Measurements from ENCODE around the gene KPNA2. TPM values are rescaled to one million over a fixed set of nuclear protein-coding genes. Genes with fewer than 3 reads are reported as not detected.
"Not testable (repeated sequence)": the region's sequence is repeated elsewhere in the genome, so short reads cannot be mapped to it uniquely, and the experiment has no call there.

KPNA2 gene
- 10 to 100 TPM; 24.2 to 59.9 (median 30.2) TPM for polyA plus RNA-seq (ENCODE audit: low read depth in 6 of 6)

DNA sequence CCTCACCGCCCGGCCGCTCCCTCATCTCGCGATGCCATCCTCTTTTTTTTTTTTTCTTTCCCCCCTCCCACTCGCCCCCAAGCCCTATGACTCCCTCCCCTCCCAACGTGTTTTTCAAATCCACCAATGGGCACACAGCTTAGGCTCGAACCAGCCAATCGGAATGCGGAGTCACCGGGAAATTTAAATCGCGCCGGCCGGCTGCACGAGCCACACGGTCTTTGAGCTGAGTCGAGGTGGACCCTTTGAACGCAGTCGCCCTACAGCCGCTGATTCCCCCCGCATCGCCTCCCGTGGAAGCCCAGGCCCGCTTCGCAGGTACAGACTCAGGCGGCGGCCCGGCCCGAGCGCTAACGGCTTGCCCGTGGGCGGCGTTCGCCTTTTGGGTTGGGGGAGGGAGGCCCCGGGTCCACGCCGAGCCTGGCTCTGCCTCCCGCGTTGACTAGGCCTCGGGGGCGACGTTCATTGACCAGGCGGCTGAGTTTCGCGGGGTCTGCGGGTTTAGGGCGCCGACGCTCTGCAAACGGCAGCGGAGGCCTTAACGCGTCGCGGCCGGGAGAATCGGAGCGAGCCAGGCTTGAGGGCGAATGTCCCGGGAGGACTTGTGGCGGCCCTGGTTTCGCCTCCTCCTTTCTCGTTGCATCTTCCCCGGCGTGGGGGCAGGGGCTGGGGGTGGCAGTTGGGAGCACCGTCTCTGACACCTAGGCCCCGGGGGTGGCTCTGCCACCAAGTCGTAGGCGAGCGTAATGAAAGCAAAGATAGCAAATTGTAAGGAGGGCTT is at the start of gene KPNA2:
Gene KPNA2 (plus strand): TSS at position 213 of the 781 bp plus-strand sequence. CDS start 1,398 bp downstream, outside the sequence.
- Mint-ChIP-seq H3K4me3 (peak within 1 kb of the TSS; percentile 86 to 98 (median 94)), H3K27me3 (no peaks in the 10 kb centered on the region), H3K9me3 (no peaks in the 10 kb centered on the region), H3K36me3 (no peaks in the 10 kb centered on the region), H3K27ac (peak within 1 kb of the TSS; percentile 86 to 97 (median 92)), H3K4me1 (peaks cover 4 to 16% (median 10%) of the 10 kb centered on the region in 3 donors)
- DNase-seq = peak; percentile 90
- ATAC-seq (ENCODE audit: low read depth in 2 of 2) = peak; percentile 84

DNA sequence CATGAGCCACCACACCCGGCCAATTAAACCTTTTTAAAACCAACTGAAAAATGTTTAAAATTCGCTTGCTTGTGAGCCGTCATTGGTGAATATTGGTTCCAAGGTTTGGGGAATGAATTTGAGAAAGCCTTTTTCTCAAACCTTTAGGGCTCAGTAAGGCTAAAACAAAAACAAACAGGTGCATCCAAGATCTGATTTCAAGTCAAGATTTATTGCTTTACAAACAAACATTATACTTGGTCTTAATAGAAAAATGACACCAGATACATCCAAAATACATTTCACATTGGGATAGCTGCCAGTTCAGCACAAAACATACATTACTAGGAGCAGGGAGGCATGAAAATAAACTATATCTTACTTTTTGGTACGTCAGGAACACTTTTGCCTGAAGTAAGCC is 44.6 kb upstream of the KPNA2 start:
- Mint-ChIP-seq H3K27me3 (peaks cover 3 to 12% (median 10%) of the 10 kb centered on the region in 3 donors), H3K9me3 (no peaks in the 10 kb centered on the region), H3K27ac (no peak overlapping the region), H3K36me3 (no peaks in the 10 kb centered on the region), H3K4me1 (peaks cover 24 to 28% (median 28%) of the 10 kb centered on the region in 3 donors), H3K4me3 (no peak overlapping the region)
- DNase-seq (no peak), ATAC-seq (ENCODE audit: low read depth in 2 of 2) (no peak)

GRCh38 chr17:67992548-67993152 is 42.9 kb upstream of the KPNA2 start:
- no peak for ATAC-seq (ENCODE audit: low read depth in 2 of 2)
- Mint-ChIP-seq H3K4me1 (peaks cover 31 to 33% (median 32%) of the 10 kb centered on the region in 3 donors), H3K27ac (peak overlapping the region; percentile 74 to 94 (median 85)), H3K9me3 (peaks cover 0 to 2% (median 0%) of the 10 kb centered on the region in 7 donors), H3K27me3 (peaks cover 5 to 23% (median 20%) of the 10 kb centered on the region in 3 donors), H3K36me3 (no peaks in the 10 kb centered on the region), H3K4me3 (peak overlapping the region; percentile 91 to 98 (median 96))
- DNase-seq = no peak

- Mint-ChIP-seq H3K9me3 (peaks cover 0 to 2% (median 0%) of the 10 kb centered on the region in 7 donors), H3K4me3 (peak overlapping the region; percentile 91 to 98 (median 96)), H3K4me1 (peaks cover 31 to 33% (median 33%) of the 10 kb centered on the region in 3 donors), H3K27ac (peak overlapping the region; percentile 81 to 94 (median 88)), H3K36me3 (no peaks in the 10 kb centered on the region), H3K27me3 (peaks cover 5 to 24% (median 20%) of the 10 kb centered on the region in 3 donors)
- ATAC-seq (ENCODE audit: low read depth in 2 of 2) = peak; percentile 70 to 76
- DNase-seq = peak; percentile 75
Measured at GRCh38 chr17:67993153-67993997, 42.2 kb upstream of the KPNA2 start.

GRCh38 chr17:67993998-67994361 is 41.6 kb upstream of the KPNA2 start:
- no peaks in the 10 kb centered on the region for H3K36me3 Mint-ChIP-seq
- peaks cover 0 to 2% (median 0%) of the 10 kb centered on the region in 7 donors for H3K9me3 Mint-ChIP-seq
- DNase-seq (no peak), ATAC-seq (ENCODE audit: low read depth in 2 of 2) (no peak)
- H3K4me1 Mint-ChIP-seq = peaks cover 31 to 35% (median 33%) of the 10 kb centered on the region in 3 donors
- H3K4me3 Mint-ChIP-seq = peak overlapping the region; percentile 78 to 96 (median 90)
- peaks cover 5 to 29% (median 20%) of the 10 kb centered on the region in 3 donors for H3K27me3 Mint-ChIP-seq
- peak overlapping the region in 3 of 6 donors; percentile 70 to 91 (median 81) for H3K27ac Mint-ChIP-seq

DNA sequence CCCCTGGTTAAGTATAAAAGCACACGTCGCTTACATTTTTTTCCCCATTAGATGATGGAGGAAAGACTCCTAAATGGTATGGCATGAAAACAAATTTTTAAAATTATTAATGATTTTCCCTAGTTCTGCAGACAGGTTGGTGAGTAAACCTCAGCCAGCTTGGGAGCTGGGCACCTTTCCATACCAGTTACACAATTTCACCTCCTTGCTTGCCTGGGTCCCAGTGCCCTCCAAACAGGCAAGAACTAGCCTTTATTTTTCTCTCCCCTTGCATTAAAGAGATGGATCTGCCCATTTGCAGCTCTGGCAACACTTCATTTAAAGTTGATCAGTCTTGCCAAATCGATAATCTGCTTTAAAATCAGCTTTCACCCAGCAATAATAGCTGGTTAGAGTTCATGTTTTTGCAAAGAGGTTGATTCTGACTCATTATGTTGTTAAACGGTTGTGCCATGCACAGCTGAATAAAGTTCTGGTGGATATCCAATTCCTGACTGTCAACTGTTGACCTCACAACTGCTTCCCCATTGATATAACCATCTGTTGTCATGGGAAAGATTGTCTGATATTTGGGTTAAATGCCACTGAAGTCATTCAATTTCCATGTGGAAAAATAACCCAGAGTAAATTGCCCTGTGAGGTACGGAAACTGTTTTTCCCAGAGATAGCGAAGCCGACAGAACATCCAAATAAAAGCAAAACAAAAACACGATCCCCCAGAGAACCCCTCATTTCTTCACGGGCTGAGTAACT is 40.5 kb upstream of the KPNA2 start:
- Mint-ChIP-seq H3K9me3 (peaks cover 0 to 2% (median 0%) of the 10 kb centered on the region in 7 donors), H3K27me3 (peaks cover 5 to 29% (median 20%) of the 10 kb centered on the region in 3 donors), H3K27ac (peak overlapping the region in 3 of 6 donors; percentile 9 to 70 (median 67)), H3K4me3 (peak overlapping the region; percentile 78 to 96 (median 90)), H3K36me3 (no peaks in the 10 kb centered on the region), H3K4me1 (peaks cover 31 to 35% (median 33%) of the 10 kb centered on the region in 3 donors)
- ATAC-seq (ENCODE audit: low read depth in 2 of 2) (no peak), DNase-seq (no peak)

- Mint-ChIP-seq H3K36me3 (no peaks in the 10 kb centered on the region), H3K27ac (peak overlapping the region in 3 of 6 donors; percentile 12 to 57 (median 47)), H3K4me1 (peaks cover 31 to 35% (median 33%) of the 10 kb centered on the region in 3 donors), H3K9me3 (peaks cover 0 to 2% (median 0%) of the 10 kb centered on the region in 7 donors), H3K4me3 (peak overlapping the region; percentile 78 to 96 (median 90)), H3K27me3 (peaks cover 5 to 29% (median 20%) of the 10 kb centered on the region in 3 donors)
- ATAC-seq (ENCODE audit: low read depth in 2 of 2) (peak; percentile 3 to 11), DNase-seq (no peak)
Measured at GRCh38 chr17:67995570-67996263, 39.8 kb upstream of the KPNA2 start.

DNA sequence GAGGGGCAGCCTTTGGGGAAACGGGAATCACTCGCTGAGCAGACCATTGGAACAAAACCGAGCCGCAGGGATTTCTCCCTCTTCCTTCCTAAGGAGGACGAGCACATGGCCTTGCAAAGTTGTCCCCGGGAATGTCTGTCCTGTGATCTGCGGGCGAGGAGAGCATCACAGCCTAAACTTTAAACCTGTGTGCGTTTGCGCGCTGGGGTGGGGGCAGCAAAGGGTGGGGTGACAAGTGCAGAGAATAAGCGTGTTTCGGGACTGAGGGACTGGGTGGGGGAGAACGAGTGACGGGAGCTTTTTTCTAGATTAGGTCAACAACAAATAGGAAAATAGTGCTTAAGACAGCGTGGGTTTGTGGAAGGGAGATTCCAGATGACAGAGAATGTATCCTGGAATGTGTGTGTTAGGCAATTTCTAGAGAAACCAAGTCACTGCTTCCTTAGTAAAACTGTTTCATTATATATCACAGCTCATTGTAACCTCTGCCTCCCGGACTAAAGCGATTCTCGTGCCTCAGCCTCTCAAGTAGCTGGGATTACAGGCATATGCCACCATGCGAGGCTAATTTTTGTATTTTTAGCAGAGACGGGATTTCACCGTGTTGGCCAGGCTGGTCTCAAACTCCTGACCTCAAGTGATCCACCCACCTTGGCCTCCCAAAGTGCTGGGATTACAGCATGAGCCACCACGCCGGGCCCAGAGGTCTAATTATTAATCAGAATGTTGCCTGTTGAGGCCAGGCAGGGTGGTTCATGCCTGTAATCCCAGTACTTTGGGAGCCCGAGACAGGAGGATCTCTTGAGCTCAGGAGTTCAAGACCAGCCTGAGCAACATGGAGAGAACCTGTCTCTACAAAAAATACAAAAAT is 39.0 kb upstream of the KPNA2 start, which contains the start of gene C17orf58:
Gene C17orf58 (minus strand): TSS at position 169 of the 871 bp plus-strand sequence. CDS start 271 bp downstream, outside the sequence.
- Mint-ChIP-seq H3K4me3 (peak within 1 kb of the TSS; percentile 78 to 96 (median 90)), H3K27ac (peak within 1 kb of the TSS in 4 of 6 donors; percentile 12 to 73 (median 52)), H3K4me1 (peaks cover 31 to 35% (median 33%) of the 10 kb centered on the region in 3 donors), H3K27me3 (peaks cover 5 to 29% (median 20%) of the 10 kb centered on the region in 3 donors)
- not testable (repeated sequence) for H3K9me3 Mint-ChIP-seq; H3K36me3 Mint-ChIP-seq; ATAC-seq (ENCODE audit: low read depth in 2 of 2); DNase-seq

GRCh38 chr17:67998466-67998865 is 37.1 kb upstream of the KPNA2 start:
- no peak for ATAC-seq (ENCODE audit: low read depth in 2 of 2)

GRCh38 chr17:67999291-67999911 is 36.1 kb upstream of the KPNA2 start:
- Mint-ChIP-seq H3K36me3 (no peaks in the 10 kb centered on the region), H3K4me3 (no peak overlapping the region), H3K4me1 (peaks cover 19 to 23% (median 21%) of the 10 kb centered on the region in 3 donors), H3K27me3 (peaks cover 5 to 29% (median 20%) of the 10 kb centered on the region in 3 donors), H3K9me3 (peaks cover 0 to 2% (median 0%) of the 10 kb centered on the region in 7 donors), H3K27ac (no peak overlapping the region)
- ATAC-seq (ENCODE audit: low read depth in 2 of 2) (no peak), DNase-seq (no peak)

More at GRCh38 chr17:67998466-67998865, 37.1 kb upstream of the KPNA2 start:
- peak overlapping the region in 3 of 8 donors; percentile 29 to 40 (median 32) for H3K4me3 Mint-ChIP-seq
- no peak overlapping the region for H3K27ac Mint-ChIP-seq
- DNase-seq = no peak
- peaks cover 0 to 2% (median 0%) of the 10 kb centered on the region in 7 donors for H3K9me3 Mint-ChIP-seq
- no peaks in the 10 kb centered on the region for H3K36me3 Mint-ChIP-seq
- H3K27me3 Mint-ChIP-seq = peaks cover 5 to 29% (median 20%) of the 10 kb centered on the region in 3 donors
- peaks cover 25 to 28% (median 27%) of the 10 kb centered on the region in 3 donors for H3K4me1 Mint-ChIP-seq

Measured in naive B cell (primary cell).